H9 (cell line): Measurements from ENCODE around the gene RBP7. TPM values are rescaled to one million over a fixed set of nuclear protein-coding genes. Genes with fewer than 3 reads are reported as not detected.
A peak's percentile ranks its signal among the peaks of the same experiment; 100 is the strongest.

Experiments used
- DNase-seq: peaks from one replicate; pipeline ENCODE4 v3.0.0-alpha.2; 2017
- H2AFZ ChIP-seq: one replicate; pipeline ENCODE4 v1.6.1; 2013; ENCODE audit warnings: mild to moderate bottlenecking, low read length, control low read depth, moderate library complexity
- H2AK5ac ChIP-seq: 2 replicates; pipeline ENCODE4 v1.6.1; 2013; ENCODE audit warnings: low read length, control low read depth, mixed read lengths; ENCODE audit not compliant: insufficient read length
- H2BK120ac ChIP-seq: one replicate; pipeline ENCODE4 v1.6.1; 2013; ENCODE audit warnings: low read depth, mild to moderate bottlenecking, low read length, control low read depth, inconsistent platforms; ENCODE audit not compliant: poor library complexity, severe bottlenecking
- H2BK12ac ChIP-seq: 2 replicates; pipeline ENCODE4 v1.6.1; 2013; ENCODE audit warnings: low read length, control low read depth, mixed read lengths, low read depth; ENCODE audit not compliant: insufficient read length
- H2BK15ac ChIP-seq: 2 replicates; pipeline ENCODE4 v1.6.1; 2013; ENCODE audit warnings: low read depth, low read length, control low read depth
- H2BK20ac ChIP-seq: one replicate; pipeline ENCODE4 v1.6.1; 2013; ENCODE audit warnings: low read depth, mild to moderate bottlenecking, low read length, control low read depth, inconsistent platforms; ENCODE audit not compliant: poor library complexity, severe bottlenecking
- H2BK5ac ChIP-seq: 2 replicates; pipeline ENCODE4 v1.6.1; 2013; ENCODE audit warnings: low read length, control low read depth, mixed read lengths; ENCODE audit not compliant: insufficient read length
- H3K14ac ChIP-seq: 2 replicates; pipeline ENCODE4 v1.6.1; 2013; ENCODE audit warnings: low read length, control low read depth; ENCODE audit not compliant: insufficient read depth
- H3K18ac ChIP-seq: 2 replicates; pipeline ENCODE4 v1.6.1; 2013; ENCODE audit warnings: low read depth, mild to moderate bottlenecking, mixed read lengths, low read length, control low read depth; ENCODE audit not compliant: insufficient read length
- H3K23ac ChIP-seq: 2 replicates; pipeline ENCODE4 v1.6.1; 2013; ENCODE audit warnings: low read length, control low read depth, mixed read lengths, low read depth; ENCODE audit not compliant: insufficient read length
- H3K23me2 ChIP-seq: 2 replicates; pipeline ENCODE4 v1.6.1; 2013; ENCODE audit warnings: low read depth, mild to moderate bottlenecking, mixed read lengths, low read length, control low read depth; ENCODE audit not compliant: insufficient read length, poor library complexity, severe bottlenecking
- H3K27ac ChIP-seq: 2 replicates; pipeline ENCODE4 v1.5.1; 2013; ENCODE audit warnings: low read length, control low read depth, mixed read lengths, low read depth; ENCODE audit not compliant: insufficient read length
- H3K27me3 ChIP-seq: 2 replicates; pipeline ENCODE4 v1.6.1; 2013; ENCODE audit warnings: low read length, control low read depth, inconsistent platforms; ENCODE audit not compliant: insufficient read depth
- H3K4ac ChIP-seq: 2 replicates; pipeline ENCODE4 v1.6.1; 2013; ENCODE audit warnings: low read depth, mild to moderate bottlenecking, control low read depth, inconsistent platforms, low read length, moderate library complexity
- H3K4me1 ChIP-seq: 2 replicates; pipeline ENCODE4 v1.6.1; 2013; ENCODE audit warnings: low read length, control low read depth, inconsistent platforms; ENCODE audit not compliant: insufficient read depth
- H3K4me2 ChIP-seq: 2 replicates; pipeline ENCODE4 v1.6.1; 2013; ENCODE audit warnings: low read length, control low read depth, mixed read lengths; ENCODE audit not compliant: insufficient read length, insufficient read depth
- H3K56ac ChIP-seq: 2 replicates; pipeline ENCODE4 v1.6.1; 2013; ENCODE audit warnings: low read depth, mild to moderate bottlenecking, mixed read lengths, low read length, control low read depth; ENCODE audit not compliant: insufficient read length
- H3K79me1 ChIP-seq: 2 replicates; pipeline ENCODE4 v1.6.1; 2013; ENCODE audit warnings: low read depth, mild to moderate bottlenecking, moderate library complexity, low read length, control low read depth, inconsistent platforms; ENCODE audit not compliant: insufficient read depth, poor library complexity, severe bottlenecking
- H3K79me2 ChIP-seq: 2 replicates; pipeline ENCODE4 v1.6.1; 2013; ENCODE audit warnings: low read length, control low read depth, inconsistent platforms; ENCODE audit not compliant: insufficient read depth
- H3K9ac ChIP-seq: 2 replicates; pipeline ENCODE4 v1.6.1; 2013; ENCODE audit warnings: low read length, control low read depth, mixed read lengths; ENCODE audit not compliant: insufficient read length; ENCODE audit errors: extremely low read depth
- H3K9me3 ChIP-seq: one replicate; pipeline ENCODE4 v1.6.1; 2013; ENCODE audit warnings: low read depth, low read length, inconsistent platforms; ENCODE audit not compliant: control insufficient read depth
- H3T11ph ChIP-seq: one replicate; pipeline ENCODE4 v1.6.1; 2013; ENCODE audit warnings: mild to moderate bottlenecking, low read length, control low read depth, inconsistent platforms
- H4K20me1 ChIP-seq: one replicate; pipeline ENCODE4 v1.6.1; 2013; ENCODE audit not compliant: control insufficient read depth, insufficient read length, insufficient read depth
- H4K5ac ChIP-seq: 2 replicates; pipeline ENCODE4 v1.6.1; 2013; ENCODE audit warnings: low read depth, mild to moderate bottlenecking, mixed read lengths, low read length, control low read depth; ENCODE audit not compliant: insufficient read length
- H4K8ac ChIP-seq: replicated peaks from 2 replicates; pipeline ENCODE4 v1.6.1; 2013; ENCODE audit warnings: low read length, control low read depth, mixed read lengths, low read depth; ENCODE audit not compliant: insufficient read length
- H4K91ac ChIP-seq: 2 replicates; pipeline ENCODE4 v1.6.1; 2013; ENCODE audit warnings: low read depth, mild to moderate bottlenecking, moderate library complexity, mixed read lengths, low read length, control low read depth; ENCODE audit not compliant: insufficient read length
- H3K27ac Mint-ChIP-seq, 3 experiments: 2 replicates in 2 of 3; 3 replicates in 1 of 3; pipeline ENCODE4 v1.8.0; 2020 to 2021; ENCODE audit warnings: mixed read lengths in 3 of 3, mild to moderate bottlenecking in 1 of 3, moderate library complexity in 1 of 3
- H3K27me3 Mint-ChIP-seq: 2 replicates; pipeline ENCODE4 v1.8.0; 2021; ENCODE audit warnings: low read depth, mild to moderate bottlenecking, moderate library complexity, mixed read lengths
- H3K36me3 Mint-ChIP-seq, 3 experiments: 2 replicates in 2 of 3; 3 replicates in 1 of 3; pipeline ENCODE4 v1.8.0; 2020 to 2021; ENCODE audit warnings: low read depth in 3 of 3, mixed read lengths in 3 of 3; ENCODE audit not compliant: insufficient read depth in 1 of 3
- H3K4me1 Mint-ChIP-seq, 2 experiments: 2 replicates each; pipeline ENCODE4 v1.8.0; 2020; ENCODE audit warnings: mixed read lengths in 2 of 2
- H3K4me3 Mint-ChIP-seq, 2 experiments: 2 replicates in 1 of 2; 3 replicates in 1 of 2; pipeline ENCODE4 v1.8.0; 2020 to 2021; ENCODE audit warnings: mild to moderate bottlenecking in 2 of 2, mixed read lengths in 2 of 2, moderate library complexity in 1 of 2
- H3K9me3 Mint-ChIP-seq, 2 experiments: 2 replicates in 1 of 2; 3 replicates in 1 of 2; pipeline ENCODE4 v1.8.0; 2020; ENCODE audit warnings: mild to moderate bottlenecking in 2 of 2, mixed read lengths in 2 of 2, moderate library complexity in 1 of 2
- WGBS: extraction: QIAGEN DNeasy Blood & Tissue Kit; methylation state at CpG from one replicate; pipeline ENCODE4 v1.1.7; 2013; ENCODE audit warnings: missing lambda C conversion rate, low lambda C conversion rate, mixed read lengths; ENCODE audit not compliant: insufficient read length; ENCODE audit errors: extremely low coverage; 5-methylcytosine and 5-hydroxymethylcytosine counted together
- total RNA-seq: library from RNA; stranded (reverse); gene quantifications from 2 replicates; pipeline ENCODE4 v1.2.1, GENCODE V29; 2021
- TF ChIP-seq, protein P1 (sequence below): fragments of 200-600 bp; sonication (generic); conservative IDR thresholded peaks from 3 replicates; pipeline ENCODE4 v1.8.0; 2021; ENCODE audit warnings: antibody characterized with exemption, mild to moderate bottlenecking

Gene RBP7
- total RNA-seq, 1 experiment from 2014 or later = 4.5 TPM

DNA sequence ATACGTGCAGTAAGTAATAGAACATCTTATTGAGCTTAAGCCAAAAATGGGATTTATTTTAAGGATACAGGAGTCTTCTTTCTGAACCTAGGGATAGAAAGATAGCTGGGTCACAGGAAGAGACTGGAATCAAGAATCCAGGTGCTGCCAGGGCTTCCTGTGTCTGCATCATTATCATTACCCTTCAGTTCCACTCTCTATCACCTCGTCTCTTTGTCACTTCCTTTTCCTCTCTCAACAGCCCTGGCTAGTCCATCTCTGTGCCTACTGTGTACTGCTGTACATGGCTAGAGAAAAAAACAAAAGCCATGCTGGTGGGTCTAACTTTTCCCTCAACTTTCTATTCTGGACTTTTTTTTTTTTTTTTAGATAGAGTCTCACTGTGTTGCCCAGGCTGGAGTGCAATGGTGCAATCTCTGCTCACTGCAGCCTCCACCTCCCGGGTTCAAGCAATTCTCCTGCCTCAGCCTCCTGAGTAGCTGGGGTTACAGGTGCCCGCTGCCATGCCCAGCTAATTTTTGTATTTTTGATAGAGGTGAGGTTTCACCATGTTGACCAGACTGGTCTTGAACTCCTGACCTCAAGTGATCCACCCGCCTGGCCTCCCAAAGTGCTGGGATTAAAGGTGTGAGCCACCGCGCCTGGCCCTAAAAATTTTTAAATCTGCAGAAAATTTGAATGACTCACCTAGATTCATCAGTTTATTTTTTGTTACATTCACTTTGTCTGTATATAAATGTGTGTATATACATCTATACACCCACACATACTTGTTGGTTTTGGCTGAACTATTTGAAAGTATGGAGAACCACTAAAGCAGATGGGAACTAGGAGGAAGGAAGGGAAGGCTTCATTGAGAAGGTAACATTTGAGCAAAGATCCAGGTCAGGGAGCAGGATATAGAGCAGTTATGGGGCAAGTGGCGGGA, 67.7 kb downstream of the RBP7 start:
- Histone ChIP-seq H3K4me2 (no peak overlapping the region), H2BK5ac (no peak overlapping the region)

More for the DNA sequence above, 67.7 kb downstream of the RBP7 start:
- no peak overlapping the region for H3T11ph ChIP-seq
- H3K14ac ChIP-seq = no peak overlapping the region; the same call in 1 of the 2 replicates
- no peak overlapping the region for H2AFZ ChIP-seq
- no peak overlapping the region for H3K27ac ChIP-seq
- H2BK15ac ChIP-seq = no peak overlapping the region
- H4K8ac ChIP-seq = no peak overlapping the region
- H3K27me3 ChIP-seq = no peaks in the 10 kb centered on the region
- no peak overlapping the region for H3K56ac ChIP-seq
- H3K23ac ChIP-seq = no peak overlapping the region
- peaks cover 18 to 24% of the 10 kb centered on the region in 2 experiments for H3K4me1 Mint-ChIP-seq
- H2BK12ac ChIP-seq = no peak overlapping the region
- H2AK5ac ChIP-seq = no peak overlapping the region
- TF ChIP-seq, protein P1, sequence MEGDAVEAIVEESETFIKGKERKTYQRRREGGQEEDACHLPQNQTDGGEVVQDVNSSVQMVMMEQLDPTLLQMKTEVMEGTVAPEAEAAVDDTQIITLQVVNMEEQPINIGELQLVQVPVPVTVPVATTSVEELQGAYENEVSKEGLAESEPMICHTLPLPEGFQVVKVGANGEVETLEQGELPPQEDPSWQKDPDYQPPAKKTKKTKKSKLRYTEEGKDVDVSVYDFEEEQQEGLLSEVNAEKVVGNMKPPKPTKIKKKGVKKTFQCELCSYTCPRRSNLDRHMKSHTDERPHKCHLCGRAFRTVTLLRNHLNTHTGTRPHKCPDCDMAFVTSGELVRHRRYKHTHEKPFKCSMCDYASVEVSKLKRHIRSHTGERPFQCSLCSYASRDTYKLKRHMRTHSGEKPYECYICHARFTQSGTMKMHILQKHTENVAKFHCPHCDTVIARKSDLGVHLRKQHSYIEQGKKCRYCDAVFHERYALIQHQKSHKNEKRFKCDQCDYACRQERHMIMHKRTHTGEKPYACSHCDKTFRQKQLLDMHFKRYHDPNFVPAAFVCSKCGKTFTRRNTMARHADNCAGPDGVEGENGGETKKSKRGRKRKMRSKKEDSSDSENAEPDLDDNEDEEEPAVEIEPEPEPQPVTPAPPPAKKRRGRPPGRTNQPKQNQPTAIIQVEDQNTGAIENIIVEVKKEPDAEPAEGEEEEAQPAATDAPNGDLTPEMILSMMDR = no peak
- H3K4me3 Mint-ChIP-seq = no peak overlapping the region
- H3K9ac ChIP-seq = no peak overlapping the region
- H2BK20ac ChIP-seq = no peak overlapping the region
- H3K4ac ChIP-seq = no peak overlapping the region
- no peaks in the 10 kb centered on the region for H4K20me1 ChIP-seq
- H3K23me2 ChIP-seq = no peaks in the 10 kb centered on the region
- H3K18ac ChIP-seq = no peak overlapping the region
- no peaks in the 10 kb centered on the region; the same call in 1 of the 2 replicates for H3K27me3 Mint-ChIP-seq
- no peak for DNase-seq
- H2BK120ac ChIP-seq = no peak overlapping the region
- H3K4me1 ChIP-seq = no peaks in the 10 kb centered on the region; the same call in 1 of the 2 replicates
- no CpG with 5 or more reads among the region's 8 CpGs for WGBS
- H3K79me2 ChIP-seq = peaks cover 1% of the 10 kb centered on the region; the same call in 1 of the 2 replicates
- no peaks in the 10 kb centered on the region for H3K9me3 Mint-ChIP-seq
- 0 out of 7 replicates have a peak, but pooled peaks cover 0 to 2% (median 0%) of the 10 kb centered on the region in 3 experiments for H3K36me3 Mint-ChIP-seq
- H3K9me3 ChIP-seq = no peaks in the 10 kb centered on the region
- no peak overlapping the region for H4K5ac ChIP-seq
- H3K79me1 ChIP-seq = no peaks in the 10 kb centered on the region
- H4K91ac ChIP-seq = no peak overlapping the region
- H3K27ac Mint-ChIP-seq = peak overlapping the region; percentile 6 to 64 (median 26); a peak in 6 of 7 replicates
